Activated T-cell treated with anti-CD3 and anti-CD28 coated beads for 24 hours (primary cell): ENCODE measurements around the gene MPHOSPH9.

ENCODE experiments used
- DNase-seq: peaks from one replicate; pipeline ENCODE4 v3.0.0-alpha.2; 2020; ENCODE audit warnings: low read depth

MPHOSPH9 gene

GRCh38 chr12:123232807-123233504 lies at the start of gene MPHOSPH9, which contains the start of gene MTRFR:
Gene MPHOSPH9, minus strand, starts transcription at chr12:123233141. Its CDS starts 2,777 bp downstream, at chr12:123230364.
Gene MTRFR, plus strand, starts transcription at chr12:123233436. Its CDS starts 20,239 bp downstream, at chr12:123253675.
- peak; percentile 98 for DNase-seq

DNA sequence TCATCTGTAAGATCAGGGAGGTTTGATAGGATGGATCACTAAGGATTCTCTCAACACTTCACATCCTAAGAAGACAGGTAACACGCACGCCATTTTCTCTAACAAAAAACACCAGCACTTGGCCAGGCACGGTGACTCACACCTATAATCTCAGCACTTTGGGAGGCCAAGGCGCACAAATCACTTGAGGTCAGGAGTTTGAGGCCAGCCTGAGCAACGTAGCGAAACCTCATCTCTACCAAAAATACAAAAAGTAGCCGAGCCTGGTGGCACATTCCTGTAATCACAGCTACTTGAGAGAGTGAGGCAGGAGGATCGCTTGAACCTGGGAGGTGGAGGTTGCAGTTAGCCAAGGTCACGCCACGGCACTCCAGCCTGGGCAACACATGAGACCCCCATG lies 49.2 kb upstream of the MPHOSPH9 start:
- no peak for DNase-seq

GRCh38 chr12:123280971-123281370 lies 48.0 kb upstream of the MPHOSPH9 start:
- DNase-seq: no peak

DNA sequence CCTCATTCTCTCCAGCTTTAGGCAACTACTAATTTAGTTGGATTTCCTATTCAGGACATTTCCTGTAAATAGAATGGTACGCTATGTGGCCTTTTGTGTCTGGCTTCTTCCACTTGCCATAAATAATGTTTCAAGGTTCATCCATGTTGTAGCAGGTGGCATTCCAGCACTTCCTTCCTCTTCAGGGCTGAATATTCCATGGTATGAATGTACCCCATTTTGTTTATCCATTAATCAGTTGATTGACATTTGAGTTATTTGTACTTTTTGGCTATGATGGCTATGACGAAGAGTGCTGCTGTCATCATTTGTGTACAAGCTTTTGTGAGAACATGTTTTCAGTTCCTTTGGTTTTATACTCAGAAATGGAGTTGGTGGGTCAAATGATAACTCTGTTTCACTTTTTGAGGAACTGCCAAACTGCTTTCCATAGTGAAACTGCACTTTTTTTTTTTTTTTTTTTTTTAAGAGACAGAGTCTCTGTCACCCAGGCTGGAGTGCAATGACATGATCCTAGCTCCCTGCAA lies 45.2 kb upstream of the MPHOSPH9 start:
- DNase-seq: no peak

GRCh38 chr12:123273166-123273565 lies 40.2 kb upstream of the MPHOSPH9 start:
- no peak for DNase-seq

DNA sequence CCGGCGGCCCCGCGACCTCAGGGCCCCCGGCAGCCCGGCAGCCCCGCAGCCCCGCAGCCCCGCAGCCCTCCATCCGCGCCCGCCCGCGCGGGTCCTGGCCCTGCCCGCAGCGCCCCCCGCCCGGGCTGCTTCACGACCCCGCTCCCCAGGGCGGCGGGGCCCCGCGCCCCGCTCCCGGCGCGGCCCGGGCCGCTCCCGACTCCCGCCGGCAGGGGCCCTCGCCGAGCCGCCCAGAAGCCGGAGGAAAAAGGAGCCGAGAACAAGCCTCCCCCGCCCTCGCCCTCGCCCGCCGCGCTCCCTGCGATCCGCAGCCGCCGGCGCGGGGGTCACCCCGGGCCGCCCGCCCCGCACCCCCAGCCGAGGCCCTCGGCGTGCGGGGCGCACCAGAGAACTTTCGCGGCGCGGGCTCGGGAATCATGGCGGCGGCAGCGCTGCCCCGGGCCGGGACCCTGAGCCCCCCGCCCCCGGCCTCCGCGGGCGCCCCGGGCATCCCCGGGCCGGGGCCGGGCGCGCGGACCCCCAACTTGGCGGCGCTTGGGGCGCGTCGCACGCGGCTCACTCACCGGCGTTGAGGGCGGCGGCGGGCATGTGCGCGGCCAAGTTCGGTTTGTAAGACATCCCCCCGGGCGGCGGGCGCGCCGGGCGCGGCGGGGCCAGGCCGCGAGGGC lies 38.2 kb upstream of the MPHOSPH9 start:
- DNase-seq: peak; percentile 58

- DNase-seq: no peak
Measured at GRCh38 chr12:123270214-123271000, 37.5 kb upstream of the MPHOSPH9 start.

- no peak for DNase-seq
Measured at GRCh38 chr12:123269896-123270213, 36.9 kb upstream of the MPHOSPH9 start.

DNA sequence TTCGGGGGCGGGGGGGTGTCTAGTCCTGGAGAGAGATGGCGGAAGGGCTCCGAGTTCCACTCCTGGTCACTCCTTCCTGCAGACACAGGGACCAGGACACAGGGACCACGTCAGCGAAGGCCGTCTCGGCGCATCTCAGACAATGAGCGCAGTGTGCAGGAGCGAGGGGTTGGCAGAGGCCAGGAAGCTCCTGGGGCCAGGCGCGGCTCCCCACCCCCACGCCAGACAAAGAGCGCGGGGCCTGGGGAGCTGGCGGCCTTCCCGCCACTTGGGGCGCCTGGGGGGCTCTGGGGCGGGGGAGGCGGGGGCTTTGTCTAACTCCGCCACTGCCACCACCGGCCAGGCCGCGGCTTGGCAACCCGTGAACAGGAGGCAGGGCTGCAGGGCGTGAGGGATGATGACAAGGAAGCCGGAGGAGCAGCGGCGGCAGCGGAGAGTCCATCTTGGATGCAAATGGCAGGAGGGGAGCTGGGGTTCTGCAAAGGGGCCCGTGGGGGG lies 36.5 kb upstream of the MPHOSPH9 start:
- no peak for DNase-seq

GRCh38 chr12:123268850-123269249 lies 35.9 kb upstream of the MPHOSPH9 start:
- DNase-seq: no peak

DNA sequence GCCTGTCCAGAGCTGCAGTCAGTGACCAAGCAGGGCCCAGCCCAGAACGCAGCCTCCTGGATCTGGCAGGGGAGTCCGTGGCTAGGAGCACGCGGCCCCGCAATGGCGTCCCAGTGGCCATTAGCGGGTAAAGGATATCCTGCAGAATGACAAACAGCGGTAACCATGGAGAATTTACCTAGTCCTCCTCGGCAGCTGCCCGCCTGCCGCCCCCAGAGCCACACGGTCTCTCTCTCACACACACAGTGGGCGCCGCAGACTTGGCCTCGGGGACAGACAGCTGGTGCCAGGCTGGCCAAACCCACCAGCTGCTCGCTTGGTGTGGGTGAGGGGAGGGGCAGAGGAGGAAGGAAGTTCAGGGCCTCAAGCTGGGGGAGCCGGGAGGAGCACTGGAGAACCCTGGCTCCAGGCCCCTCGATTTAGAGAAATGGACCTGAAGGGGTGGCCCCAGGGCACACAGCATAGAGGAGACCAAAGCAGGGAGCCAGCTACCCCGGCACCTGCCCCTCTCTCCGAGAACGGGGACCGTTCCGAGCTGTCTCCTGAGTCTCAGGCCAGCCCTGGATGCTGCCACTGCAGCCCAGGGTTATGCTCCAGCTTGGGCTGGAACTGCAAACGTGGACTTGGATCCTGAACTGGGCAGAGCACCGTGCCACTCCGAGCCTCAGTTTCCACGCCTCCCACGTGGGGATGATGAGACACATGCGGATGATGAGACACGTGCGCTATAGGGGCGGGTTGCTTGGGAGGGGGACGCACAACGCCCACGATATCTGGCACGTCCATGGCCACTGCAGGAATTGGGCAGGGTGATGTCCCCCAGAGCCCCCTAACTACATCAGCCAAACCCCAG lies 35.3 kb upstream of the MPHOSPH9 start:
- DNase-seq: no peak

DNA sequence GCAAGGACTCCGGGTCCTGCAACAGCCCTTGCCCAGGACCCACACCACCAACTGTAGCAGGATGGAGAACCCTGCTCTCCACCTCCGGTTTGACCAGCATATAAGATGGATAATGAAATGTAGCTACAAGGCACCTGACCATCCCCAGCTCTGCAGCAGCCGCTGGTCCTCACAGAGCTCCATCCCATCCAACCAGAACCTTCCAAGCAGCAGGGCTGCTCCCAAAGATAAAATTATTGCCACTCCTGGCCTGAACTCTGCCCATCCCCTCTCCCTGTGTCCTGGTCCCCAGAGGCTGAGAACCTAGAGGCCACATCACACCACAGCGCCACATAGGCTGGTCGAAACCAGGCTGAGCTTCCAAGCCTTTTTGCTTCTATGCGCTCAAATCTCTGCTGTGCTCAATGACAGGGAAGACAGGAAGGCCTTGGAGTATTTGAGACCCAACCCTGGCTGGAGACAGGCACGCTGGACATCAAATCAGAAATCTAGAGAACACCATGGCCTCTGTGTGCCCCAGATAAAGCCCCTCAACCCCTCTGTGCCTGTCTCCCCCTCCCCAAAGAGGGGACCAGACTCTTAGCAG lies 34.5 kb upstream of the MPHOSPH9 start:
- no peak for DNase-seq

DNA sequence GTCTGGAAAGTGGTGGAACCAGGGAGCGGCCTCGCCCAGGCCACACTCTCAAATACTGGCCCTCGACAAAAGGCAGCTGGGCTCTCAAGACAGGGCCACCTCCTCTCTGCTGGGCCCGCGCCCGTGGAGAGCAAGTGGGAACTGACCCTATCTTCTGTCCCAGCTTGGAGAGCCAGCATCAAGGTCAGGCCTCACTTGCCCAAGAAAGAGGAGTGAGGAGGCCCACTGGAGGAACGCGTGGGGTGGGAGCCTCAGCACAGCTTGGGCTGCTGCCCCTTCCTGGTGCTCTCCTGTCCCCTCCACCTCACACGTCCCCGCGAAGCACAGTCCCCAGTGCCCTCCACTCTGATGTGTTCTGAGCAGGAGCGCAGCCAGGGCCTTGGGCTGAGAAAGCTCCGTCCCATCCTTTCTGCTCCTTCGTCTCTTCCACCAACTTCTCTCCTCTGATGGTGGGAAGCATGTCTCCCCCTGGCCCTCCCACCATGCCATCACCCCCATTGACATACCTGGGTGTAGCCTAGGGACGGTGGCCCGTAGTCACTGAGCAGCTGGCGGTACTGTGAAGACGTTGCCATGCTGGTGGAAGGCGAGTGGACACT lies 33.8 kb upstream of the MPHOSPH9 start:
- no peak for DNase-seq

- DNase-seq: no peak
Measured at GRCh38 chr12:123265851-123266678, 33.1 kb upstream of the MPHOSPH9 start.

DNA sequence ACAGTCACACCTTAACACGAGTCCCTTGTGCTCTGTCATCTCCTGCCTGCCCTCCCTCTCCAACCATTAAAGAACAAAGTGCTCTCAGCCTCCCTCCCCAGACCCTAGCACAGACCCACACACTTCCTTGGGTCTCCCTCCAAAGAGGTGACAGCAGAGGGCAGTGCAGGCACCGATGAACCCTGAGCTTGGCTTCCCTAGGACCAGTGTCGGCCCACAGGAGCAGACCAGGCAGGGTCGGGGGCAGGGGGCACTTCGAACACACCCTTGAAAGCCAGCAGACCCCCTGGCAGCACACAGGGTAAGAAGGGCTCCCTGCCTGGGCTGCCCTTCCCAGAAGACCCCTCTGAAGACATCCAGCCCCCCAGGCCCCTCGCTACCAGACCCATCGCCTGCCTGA lies 31.7 kb upstream of the MPHOSPH9 start:
- no peak for DNase-seq

- DNase-seq: no peak
Measured at GRCh38 chr12:123263196-123263817, 30.4 kb upstream of the MPHOSPH9 start.

GRCh38 chr12:123261196-123261595 lies 28.3 kb upstream of the MPHOSPH9 start:
- DNase-seq: no peak

DNA sequence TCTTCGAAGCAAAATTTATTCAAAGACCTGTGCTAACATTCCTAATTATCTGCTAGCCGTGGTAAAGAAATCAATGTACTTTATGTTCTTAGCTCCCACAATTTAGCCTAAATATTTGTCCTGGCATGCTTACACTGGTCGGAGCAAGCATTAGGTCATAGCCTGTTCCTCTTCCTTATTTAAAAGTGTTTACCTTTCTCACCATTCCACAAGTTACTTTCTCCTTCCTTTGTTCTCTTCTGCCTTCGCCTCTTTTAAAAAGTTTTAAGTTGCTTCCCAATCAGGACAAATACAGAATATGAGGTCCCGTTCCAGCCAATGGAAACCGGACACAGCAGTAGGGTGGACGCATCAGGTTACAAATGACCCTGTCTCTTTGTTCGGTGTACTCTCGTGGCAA lies 27.1 kb upstream of the MPHOSPH9 start:
- DNase-seq: no peak

- DNase-seq: no peak
Measured at GRCh38 chr12:123258593-123258992, 25.7 kb upstream of the MPHOSPH9 start.
